ENCODE results near the gene RNPEPL1. TPM values are rescaled to one million over a fixed set of nuclear protein-coding genes. Genes with fewer than 3 reads are reported as not detected.

RNPEPL1 gene
- total RNA-seq, 4 donors from 2014 or later = 57.3 to 135 (median 70.2) TPM

DNA sequence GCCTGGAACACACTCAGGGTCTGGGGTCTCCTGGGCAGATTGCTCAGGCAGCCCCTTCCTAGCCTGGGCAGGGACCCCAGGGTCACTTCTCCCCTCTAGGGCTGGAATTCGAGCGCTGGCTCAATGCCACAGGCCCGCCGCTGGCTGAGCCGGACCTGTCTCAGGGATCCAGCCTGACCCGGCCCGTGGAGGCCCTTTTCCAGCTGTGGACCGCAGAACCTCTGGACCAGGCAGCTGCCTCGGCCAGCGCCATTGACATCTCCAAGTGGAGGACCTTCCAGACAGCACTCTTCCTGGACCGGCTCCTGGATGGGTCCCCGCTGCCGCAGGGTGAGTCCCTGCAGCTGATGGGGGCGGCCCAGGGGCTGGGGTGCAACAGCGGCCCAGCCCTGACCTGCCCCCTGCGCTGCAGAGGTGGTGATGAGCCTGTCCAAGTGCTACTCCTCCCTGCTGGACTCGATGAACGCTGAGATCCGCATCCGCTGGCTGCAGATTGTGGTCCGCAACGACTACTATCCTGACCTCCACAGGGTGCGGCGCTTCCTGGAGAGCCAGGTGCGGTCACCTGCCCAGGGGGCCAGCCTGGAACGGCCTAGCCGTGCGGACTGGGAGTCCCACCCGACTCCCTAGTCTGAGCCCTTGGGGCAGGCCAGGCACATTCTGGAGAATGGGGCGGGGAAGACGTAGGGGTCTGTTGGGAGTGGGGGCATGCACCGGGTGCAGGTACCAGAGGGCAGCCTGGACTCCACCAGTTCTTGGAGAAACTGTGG, 8.3 kb downstream of the RNPEPL1 start:
- Histone ChIP-seq H3K4me3 (no peak overlapping the region), H3K36me3 (peaks cover 39 to 78% (median 68%) of the 10 kb centered on the region in 4 donors), H3K9me3 (peaks cover 0 to 3% (median 0%) of the 10 kb centered on the region in 4 donors), H3K4me1 (peaks cover 16 to 40% (median 26%) of the 10 kb centered on the region in 4 donors), H3K27me3 (no peaks in the 10 kb centered on the region), H3K27ac (replicated peaks in 1 of 4) (no peak overlapping the region)
- no CpG with 5 or more reads among the region's 32 CpGs for WGBS
- DNase-seq (ENCODE audit: extremely low spot score) = no peak
- TF ChIP-seq EP300 (IDR thresholded peaks at IDR 0.05) (no peak), POLR2AphosphoS5 (IDR thresholded peaks at IDR 0.05) (no peak), POLR2A (IDR thresholded peaks at IDR 0.05; ENCODE audit: low read depth) (no peak)
- TF ChIP-seq, protein P1, sequence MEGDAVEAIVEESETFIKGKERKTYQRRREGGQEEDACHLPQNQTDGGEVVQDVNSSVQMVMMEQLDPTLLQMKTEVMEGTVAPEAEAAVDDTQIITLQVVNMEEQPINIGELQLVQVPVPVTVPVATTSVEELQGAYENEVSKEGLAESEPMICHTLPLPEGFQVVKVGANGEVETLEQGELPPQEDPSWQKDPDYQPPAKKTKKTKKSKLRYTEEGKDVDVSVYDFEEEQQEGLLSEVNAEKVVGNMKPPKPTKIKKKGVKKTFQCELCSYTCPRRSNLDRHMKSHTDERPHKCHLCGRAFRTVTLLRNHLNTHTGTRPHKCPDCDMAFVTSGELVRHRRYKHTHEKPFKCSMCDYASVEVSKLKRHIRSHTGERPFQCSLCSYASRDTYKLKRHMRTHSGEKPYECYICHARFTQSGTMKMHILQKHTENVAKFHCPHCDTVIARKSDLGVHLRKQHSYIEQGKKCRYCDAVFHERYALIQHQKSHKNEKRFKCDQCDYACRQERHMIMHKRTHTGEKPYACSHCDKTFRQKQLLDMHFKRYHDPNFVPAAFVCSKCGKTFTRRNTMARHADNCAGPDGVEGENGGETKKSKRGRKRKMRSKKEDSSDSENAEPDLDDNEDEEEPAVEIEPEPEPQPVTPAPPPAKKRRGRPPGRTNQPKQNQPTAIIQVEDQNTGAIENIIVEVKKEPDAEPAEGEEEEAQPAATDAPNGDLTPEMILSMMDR (IDR thresholded peaks at IDR 0.05) = no peak
- intact Hi-C loops (cut with DNase I) = no loop called here

DNA sequence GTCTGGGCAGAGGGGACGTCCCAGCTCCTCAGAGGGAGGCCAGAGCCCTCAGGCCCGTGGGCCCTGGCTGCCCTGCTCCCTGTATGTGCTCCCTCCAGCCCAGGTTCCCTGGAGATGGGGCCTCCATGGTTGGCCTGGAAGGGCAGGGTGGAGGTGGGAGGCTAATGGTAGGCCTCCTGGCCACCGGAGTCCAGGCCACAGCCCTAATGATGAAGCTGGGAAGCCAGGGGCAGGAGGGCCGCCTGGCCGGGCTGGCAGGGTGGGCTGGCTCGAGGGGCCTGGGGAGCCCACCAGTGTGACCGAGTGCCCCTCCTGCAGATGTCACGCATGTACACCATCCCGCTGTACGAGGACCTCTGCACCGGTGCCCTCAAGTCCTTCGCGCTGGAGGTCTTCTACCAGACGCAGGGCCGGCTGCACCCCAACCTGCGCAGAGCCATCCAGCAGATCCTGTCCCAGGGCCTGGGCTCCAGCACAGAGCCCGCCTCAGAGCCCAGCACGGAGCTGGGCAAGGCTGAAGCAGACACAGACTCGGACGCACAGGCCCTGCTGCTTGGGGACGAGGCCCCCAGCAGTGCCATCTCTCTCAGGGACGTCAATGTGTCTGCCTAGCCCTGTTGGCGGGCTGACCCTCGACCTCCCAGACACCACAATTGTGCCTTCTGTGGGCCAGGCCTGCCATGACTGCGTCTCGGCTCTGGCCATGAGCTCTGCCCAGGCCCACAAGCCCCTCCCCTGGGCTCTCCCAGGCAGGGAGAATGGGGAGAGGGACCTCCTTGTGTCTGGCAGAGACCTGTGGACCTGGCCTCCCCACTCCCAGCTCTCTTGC, 9.2 kb downstream of the RNPEPL1 start:
- 90% methylated on average over 4 of the region's 26 CpGs for WGBS
- intact Hi-C loops (cut with DNase I) = no loop called here

DNA sequence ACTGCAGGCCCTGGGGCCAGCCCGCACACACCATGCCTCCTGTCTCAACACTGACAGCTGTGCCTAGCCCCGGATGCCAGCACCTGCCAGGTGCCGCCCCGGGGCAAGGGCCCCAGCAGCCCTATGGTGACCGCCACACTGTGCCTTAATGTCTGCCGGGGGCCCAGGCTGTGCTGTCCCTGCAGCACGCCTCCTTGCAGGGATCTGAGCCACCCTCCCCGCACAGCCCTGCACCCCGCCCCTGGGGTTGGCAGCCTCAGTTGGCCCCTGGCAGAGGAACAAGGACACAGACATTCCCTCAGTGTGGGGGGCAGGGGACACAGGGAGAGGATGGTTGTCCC, 9.8 kb downstream of the RNPEPL1 start:
- Histone ChIP-seq H3K27me3 (no peaks in the 10 kb centered on the region), H3K36me3 (peaks cover 38 to 64% (median 58%) of the 10 kb centered on the region in 4 donors), H3K4me1 (peaks cover 16 to 39% (median 25%) of the 10 kb centered on the region in 4 donors), H3K27ac (replicated peaks in 1 of 4) (no peak overlapping the region), H3K4me3 (no peak overlapping the region), H3K9me3 (peaks cover 0 to 3% (median 0%) of the 10 kb centered on the region in 4 donors)
- no peak for DNase-seq (ENCODE audit: extremely low spot score)
- WGBS = 92% methylated on average over 2 of the region's 9 CpGs
- intact Hi-C loops (cut with DNase I) = no loop called here
- TF ChIP-seq POLR2A (IDR thresholded peaks at IDR 0.05; ENCODE audit: low read depth) (no peak), EP300 (IDR thresholded peaks at IDR 0.05) (no peak), POLR2AphosphoS5 (IDR thresholded peaks at IDR 0.05) (no peak)
- TF ChIP-seq, protein P1 (IDR thresholded peaks at IDR 0.05) = no peak

More for the DNA sequence above, 9.2 kb downstream of the RNPEPL1 start:
- no peak overlapping the region for H3K27ac ChIP-seq (replicated peaks in 1 of 4)
- H3K36me3 ChIP-seq = peaks cover 39 to 70% (median 63%) of the 10 kb centered on the region in 4 donors
- peaks cover 0 to 3% (median 0%) of the 10 kb centered on the region in 4 donors for H3K9me3 ChIP-seq
- no peaks in the 10 kb centered on the region for H3K27me3 ChIP-seq
- TF ChIP-seq EP300 (IDR thresholded peaks at IDR 0.05) (no peak), POLR2A (IDR thresholded peaks at IDR 0.05; ENCODE audit: low read depth) (no peak), POLR2AphosphoS5 (IDR thresholded peaks at IDR 0.05) (no peak)
- TF ChIP-seq, protein P1 (IDR thresholded peaks at IDR 0.05) = no peak
- no peak overlapping the region for H3K4me3 ChIP-seq
- no peak for DNase-seq (ENCODE audit: extremely low spot score)
- H3K4me1 ChIP-seq = peaks cover 16 to 34% (median 25%) of the 10 kb centered on the region in 4 donors

DNA sequence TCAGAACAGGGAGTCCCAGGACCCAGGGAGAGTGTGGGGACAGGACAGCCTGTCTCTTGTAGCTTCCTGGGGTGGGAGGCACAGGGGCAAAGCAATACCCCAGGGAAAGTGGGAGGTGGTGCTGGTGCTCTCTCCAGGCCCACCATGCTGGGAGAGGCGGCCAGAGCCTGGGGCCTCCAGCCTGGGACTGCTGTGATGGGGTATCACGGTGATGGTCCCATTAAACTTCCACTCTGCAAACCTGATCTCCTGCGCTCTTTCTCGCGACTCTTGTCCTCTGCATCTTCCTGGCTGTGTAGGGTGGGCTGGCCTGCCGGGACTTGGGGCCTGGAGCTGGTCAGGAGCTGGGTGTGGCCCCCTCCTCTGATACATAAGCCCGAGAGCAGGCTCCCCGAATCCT, 10.2 kb downstream of the RNPEPL1 start:
- 73% methylated on average over 6 of the region's 8 CpGs for WGBS
- intact Hi-C loops (cut with DNase I) = no loop called here
- H3K36me3 ChIP-seq = peaks cover 35 to 60% (median 54%) of the 10 kb centered on the region in 4 donors
- DNase-seq (ENCODE audit: extremely low spot score) = no peak
- H3K27me3 ChIP-seq = no peaks in the 10 kb centered on the region
- TF ChIP-seq, protein P1 (IDR thresholded peaks at IDR 0.05) = no peak
- TF ChIP-seq POLR2A (IDR thresholded peaks at IDR 0.05; ENCODE audit: low read depth) (no peak), POLR2AphosphoS5 (IDR thresholded peaks at IDR 0.05) (no peak), EP300 (IDR thresholded peaks at IDR 0.05) (no peak)
- peaks cover 0 to 3% (median 0%) of the 10 kb centered on the region in 4 donors for H3K9me3 ChIP-seq
- peak overlapping the region in 1 of 4 donors; percentile 52 for H3K27ac ChIP-seq (replicated peaks in 1 of 4)
- H3K4me3 ChIP-seq = no peak overlapping the region
- peaks cover 16 to 43% (median 25%) of the 10 kb centered on the region in 4 donors for H3K4me1 ChIP-seq
